ENCODE results near the gene BOD1L1.
"Not testable (repeated sequence)": the region's sequence is repeated elsewhere in the genome, so short reads cannot be mapped to it uniquely, and the experiment has no call there.

The BOD1L1 gene

DNA sequence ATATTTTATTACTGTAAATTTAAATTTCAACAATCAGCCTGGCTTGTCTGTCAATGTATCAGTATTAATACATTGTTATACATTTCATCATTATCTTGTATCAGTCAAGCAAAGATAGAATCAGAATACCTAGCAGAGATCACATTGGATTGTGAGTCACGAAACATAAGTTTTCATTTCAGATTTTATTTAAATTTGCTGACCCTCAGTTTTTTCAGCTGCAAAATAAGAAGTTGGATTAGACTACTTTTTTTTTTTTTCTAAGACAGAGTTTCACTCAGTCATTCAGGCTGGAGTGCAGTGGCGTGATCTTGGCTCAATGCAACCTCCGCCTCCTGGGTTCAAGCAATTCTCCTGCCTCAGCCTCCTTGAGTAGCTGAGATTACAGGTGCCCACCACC is 49.9 kb downstream of the BOD1L1 start:
- no peak for DNase-seq (ENCODE audit: extremely low spot score)
- CTCF ChIA-PET, result interaction anchor here (1.6 kb wide), 1 partner anchor 14 kb away, joined by 5 read pairs; no protein-coding TSS in a partner anchor
- TF ChIP-seq CTCF (IDR thresholded peaks at IDR 0.05; ENCODE audit: control extremely low read depth, extremely low read depth, low read depth, missing control alignments), result no peak
- POLR2A ChIA-PET, result no interaction called here

- CTCF ChIA-PET, result interaction anchor here (1.4 to 1.9 kb wide), 2 partner anchors 9 to 12 kb away, joined by 4 to 5 read pairs; no protein-coding TSS in a partner anchor
- POLR2A ChIA-PET, result no interaction called here
- TF ChIP-seq CTCF (IDR thresholded peaks at IDR 0.05; ENCODE audit: control extremely low read depth, extremely low read depth, low read depth, missing control alignments), result no peak
- no peak for DNase-seq (ENCODE audit: extremely low spot score)
These were observed 56.6 kb downstream of the BOD1L1 start for GRCh38 chr4:13570916-13571315.

GRCh38 chr4:13567125-13567524 is 60.4 kb downstream of the BOD1L1 start:
- POLR2A ChIA-PET, result no interaction called here
- CTCF ChIA-PET, result no interaction called here
- DNase-seq (ENCODE audit: extremely low spot score), result no peak
- TF ChIP-seq CTCF (IDR thresholded peaks at IDR 0.05; ENCODE audit: control extremely low read depth, extremely low read depth, low read depth, missing control alignments), result no peak

- ChIA-PET CTCF (interaction anchor here (1.3 to 2.1 kb wide), 4 partner anchors 15 to 834 kb away, joined by 3 to 6 read pairs (median 4); no protein-coding TSS in a partner anchor), POLR2A (no interaction called here)
- DNase-seq (ENCODE audit: extremely low spot score), result no peak
- TF ChIP-seq CTCF (IDR thresholded peaks at IDR 0.05; ENCODE audit: control extremely low read depth, extremely low read depth, low read depth, missing control alignments), result no peak
These were observed 64.6 kb downstream of the BOD1L1 start for GRCh38 chr4:13562876-13563275.

DNA sequence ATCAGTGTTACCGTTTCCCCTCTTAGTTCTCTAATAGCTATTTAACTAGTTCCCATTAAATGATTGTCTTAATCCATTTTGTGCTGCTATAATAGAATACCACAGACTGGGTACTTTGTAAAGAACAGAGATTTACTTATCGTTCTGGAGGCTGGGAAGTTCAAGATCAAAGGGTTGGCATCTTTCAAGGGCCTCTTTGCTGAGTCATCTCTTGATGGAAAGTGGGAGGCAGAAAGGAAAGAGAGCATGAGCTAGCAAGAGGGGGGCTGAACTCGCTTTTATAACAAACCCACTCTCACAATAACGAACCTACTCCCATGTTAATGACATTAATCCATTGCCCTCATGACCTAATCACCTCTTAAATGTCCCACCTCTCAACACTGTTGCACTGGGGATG is 65.9 kb downstream of the BOD1L1 start:
- POLR2A ChIA-PET, result no interaction called here
- no peak for TF ChIP-seq CTCF (IDR thresholded peaks at IDR 0.05; ENCODE audit: control extremely low read depth, extremely low read depth, low read depth, missing control alignments)
- CTCF ChIA-PET, result interaction anchor here (0.8 to 1.8 kb wide), 7 partner anchors 9 to 832 kb away, joined by 3 to 7 read pairs (median 4); no protein-coding TSS in a partner anchor
- no peak for DNase-seq (ENCODE audit: extremely low spot score)

- DNase-seq (ENCODE audit: extremely low spot score); POLR2A ChIA-PET: not testable (repeated sequence)
- CTCF ChIA-PET, result interaction anchor here (1.3 kb wide), 1 partner anchor 57 kb away, joined by 3 read pairs; no protein-coding TSS in a partner anchor
These were observed 67.4 kb downstream of the BOD1L1 start for GRCh38 chr4:13560111-13560510.

GRCh38 chr4:13559413-13559812 is 68.1 kb downstream of the BOD1L1 start:
- ChIA-PET POLR2A (no interaction called here), CTCF (interaction anchor here (1.3 kb wide), 1 partner anchor 58 kb away, joined by 3 read pairs; no protein-coding TSS in a partner anchor)
- no peak for DNase-seq (ENCODE audit: extremely low spot score)
- TF ChIP-seq CTCF (IDR thresholded peaks at IDR 0.05; ENCODE audit: control extremely low read depth, extremely low read depth, low read depth, missing control alignments), result no peak
